HEK293 (cell line): Measurements from ENCODE around the gene DSC1.
A peak's percentile ranks its signal among the peaks of the same experiment; 100 is the strongest.

Experiments used
- CTCF ChIA-PET: fragments of 350-600 bp; formaldehyde crosslinking; extraction: SDS; loops from one replicate; lab custom pipeline; 2021; ENCODE audit warnings: antibody characterized with exemption; lab: Yijun Ruan, JAX
- POLR2A ChIA-PET: fragments of 300-600 bp; formaldehyde crosslinking; extraction: SDS; loops from one replicate; lab custom pipeline; 2020; ENCODE audit warnings: antibody characterized with exemption, inconsistent platforms; lab: Yijun Ruan, JAX
- H3K27ac ChIP-seq: fragments of 200-500 bp; sonication (Bioruptor generic); 2 replicates; pipeline ENCODE4 v1.5.1; 2014; ENCODE audit warnings: low read depth, low read length, control low read depth, inconsistent platforms; ENCODE audit errors: extremely low read depth
- H3K36me3 ChIP-seq, 2 experiments: fragments of 200-500 bp in 1 of 2; sonication (Bioruptor generic) in 1 of 2; 1 replicate in 1 of 2; 2 replicates in 1 of 2; pipeline ENCODE4 v1.5.1; 2014 to 2017; ENCODE audit warnings: inconsistent platforms in 2 of 2, low read length in 2 of 2; ENCODE audit not compliant: control insufficient read depth in 2 of 2, insufficient read depth in 1 of 2
- H3K4me1 ChIP-seq: fragments of 200-500 bp; sonication (Bioruptor generic); 2 replicates; pipeline ENCODE4 v1.5.1; 2014; ENCODE audit warnings: mild to moderate bottlenecking, low read length, inconsistent platforms; ENCODE audit not compliant: control insufficient read depth, insufficient read depth
- H3K4me3 ChIP-seq: 2 replicates; pipeline ENCODE4 v1.5.1; 2011; ENCODE audit warnings: low read depth, mild to moderate bottlenecking, control low read depth, low read length, moderate library complexity
- H3K9me3 ChIP-seq: fragments of 200-500 bp; sonication (Bioruptor generic); 2 replicates; pipeline ENCODE4 v1.5.1; 2014; ENCODE audit warnings: low read depth, low read length, inconsistent platforms; ENCODE audit not compliant: control insufficient read depth, insufficient read depth
- GLI2 ChIP-seq: fragments of 450-650 bp; formaldehyde crosslinking; IDR thresholded peaks from 2 replicates; pipeline ENCODE4; 2017; ENCODE audit warnings: missing biosample characterization, missing genetic modification characterization, low read depth, borderline replicate concordance
- SETDB1 ChIP-seq: IDR thresholded peaks from one replicate; pipeline ENCODE4 v1.6.1; 2017; ENCODE audit warnings: mild to moderate bottlenecking, low read length, moderate library complexity, mixed read lengths; ENCODE audit not compliant: insufficient read length
- SP3 ChIP-seq: fragments of 450-650 bp; formaldehyde crosslinking; IDR thresholded peaks from 2 replicates; pipeline ENCODE4 v1.5.1; 2016; ENCODE audit warnings: missing biosample characterization, missing genetic modification characterization
- SP7 ChIP-seq: fragments of 450-650 bp; formaldehyde crosslinking; IDR thresholded peaks from 2 replicates; pipeline ENCODE4 v1.5.1; 2016; ENCODE audit warnings: missing biosample characterization, missing genetic modification characterization
- TRIM28 ChIP-seq: IDR thresholded peaks from 2 replicates; pipeline ENCODE4 v1.6.1; 2011; ENCODE audit warnings: low read length, control low read depth, borderline replicate concordance
- ZBTB21 ChIP-seq: fragments of 450-650 bp; formaldehyde crosslinking; IDR thresholded peaks from 2 replicates; pipeline ENCODE4 v1.5.1; 2017; ENCODE audit warnings: missing biosample characterization, missing genetic modification characterization
- ZEB2 ChIP-seq: fragments of 450-650 bp; formaldehyde crosslinking; IDR thresholded peaks from 2 replicates; pipeline ENCODE4 v1.5.1; 2016; ENCODE audit warnings: missing biosample characterization, missing genetic modification characterization
- ZNF10 ChIP-seq: fragments of 450-650 bp; formaldehyde crosslinking; IDR thresholded peaks from 2 replicates; pipeline ENCODE4 v1.5.1; 2017; ENCODE audit warnings: missing biosample characterization, missing genetic modification characterization
- ZNF114 ChIP-seq: fragments of 450-650 bp; formaldehyde crosslinking; IDR thresholded peaks from 2 replicates; pipeline ENCODE4 v1.5.0; 2017; ENCODE audit warnings: missing biosample characterization, missing genetic modification characterization
- ZNF133 ChIP-seq: fragments of 450-650 bp; formaldehyde crosslinking; IDR thresholded peaks from 2 replicates; pipeline ENCODE4 v1.5.1; 2016; ENCODE audit warnings: missing biosample characterization, missing genetic modification characterization
- ZNF169 ChIP-seq: fragments of 450-650 bp; formaldehyde crosslinking; IDR thresholded peaks from 2 replicates; pipeline ENCODE4 v1.5.1; 2016; ENCODE audit warnings: missing biosample characterization, missing genetic modification characterization
- ZNF175 ChIP-seq: fragments of 450-650 bp; formaldehyde crosslinking; IDR thresholded peaks from 2 replicates; pipeline ENCODE4 v1.5.1; 2016; ENCODE audit warnings: missing biosample characterization, missing genetic modification characterization
- ZNF184 ChIP-seq: fragments of 450-650 bp; IDR thresholded peaks from 2 replicates; pipeline ENCODE4 v1.5.1; 2018; ENCODE audit warnings: missing biosample characterization, mild to moderate bottlenecking, missing genetic modification characterization
- ZNF24 ChIP-seq: fragments of 450-650 bp; formaldehyde crosslinking; IDR thresholded peaks from 2 replicates; pipeline ENCODE4 v1.5.1; 2016; ENCODE audit warnings: missing biosample characterization, missing genetic modification characterization
- ZNF266 ChIP-seq: fragments of 450-650 bp; formaldehyde crosslinking; IDR thresholded peaks from 2 replicates; pipeline ENCODE4 v1.5.1; 2016; ENCODE audit warnings: missing biosample characterization, missing genetic modification characterization, low read depth
- ZNF366 ChIP-seq: fragments of 450-650 bp; formaldehyde crosslinking; conservative IDR thresholded peaks from 2 replicates; pipeline ENCODE4 v1.5.1; 2016; ENCODE audit warnings: missing biosample characterization, missing genetic modification characterization
- ZNF473 ChIP-seq: fragments of 450-650 bp; formaldehyde crosslinking; IDR thresholded peaks from 2 replicates; pipeline ENCODE4 v1.5.1; 2017; ENCODE audit warnings: missing biosample characterization, missing genetic modification characterization
- ZNF544 ChIP-seq: fragments of 450-650 bp; formaldehyde crosslinking; IDR thresholded peaks from 2 replicates; pipeline ENCODE4 v1.5.0; 2017; ENCODE audit warnings: missing biosample characterization, missing genetic modification characterization
- ZNF629 ChIP-seq: fragments of 450-650 bp; formaldehyde crosslinking; IDR thresholded peaks from 2 replicates; pipeline ENCODE4 v1.5.1; 2017; ENCODE audit warnings: missing biosample characterization, missing genetic modification characterization
- ZNF701 ChIP-seq: fragments of 450-650 bp; formaldehyde crosslinking; IDR thresholded peaks from 2 replicates; pipeline ENCODE4 v1.5.1; 2016; ENCODE audit warnings: missing biosample characterization, missing genetic modification characterization
- ZNF76 ChIP-seq: fragments of 450-650 bp; formaldehyde crosslinking; IDR thresholded peaks from 2 replicates; pipeline ENCODE4; 2016; ENCODE audit warnings: low read depth, missing biosample characterization, missing genetic modification characterization, borderline replicate concordance
- TF ChIP-seq, protein P1 (sequence below): fragments of 450-650 bp; formaldehyde crosslinking; IDR thresholded peaks from 2 replicates; pipeline ENCODE4 v1.5.1; 2016; ENCODE audit warnings: missing biosample characterization, missing genetic modification characterization, low read depth
- TF ChIP-seq, protein P2 (sequence below): fragments of 450-650 bp; formaldehyde crosslinking; IDR thresholded peaks from 2 replicates; pipeline ENCODE4 v1.5.1; 2017; ENCODE audit warnings: missing biosample characterization, mild to moderate bottlenecking, missing genetic modification characterization, moderate library complexity
- TF ChIP-seq, protein P3 (sequence below): fragments of 450-650 bp; formaldehyde crosslinking; IDR thresholded peaks from 2 replicates; pipeline ENCODE4 v1.5.1; 2016; ENCODE audit warnings: missing biosample characterization, missing genetic modification characterization
- TF ChIP-seq, protein P4 (sequence below): fragments of 450-650 bp; formaldehyde crosslinking; conservative IDR thresholded peaks from 2 replicates; pipeline ENCODE4 v1.5.1; 2016; ENCODE audit warnings: low read depth, missing biosample characterization, missing genetic modification characterization
- TF ChIP-seq, protein P5 (sequence below): fragments of 450-650 bp; formaldehyde crosslinking; IDR thresholded peaks from 2 replicates; pipeline ENCODE4 v1.5.1; 2016; ENCODE audit warnings: missing biosample characterization, missing genetic modification characterization, borderline replicate concordance

Gene DSC1

DNA sequence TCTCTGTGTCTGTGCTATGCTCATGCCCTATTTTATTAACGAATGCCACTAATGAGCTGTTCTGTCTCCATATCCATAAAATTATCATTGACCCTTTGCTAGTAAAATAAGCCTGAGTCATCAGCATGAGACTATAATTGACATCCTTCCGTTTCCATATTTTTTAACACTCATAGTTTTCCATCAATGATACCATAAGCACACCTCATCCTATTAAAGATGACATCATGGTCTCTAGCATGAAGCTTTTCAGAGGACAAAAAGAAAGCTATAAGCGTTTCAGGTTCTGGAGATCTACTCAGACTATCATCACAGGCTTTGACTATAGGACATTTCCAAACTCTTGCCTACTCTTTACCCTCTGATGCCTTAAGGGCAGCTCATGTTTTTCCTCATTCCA is 59.2 kb downstream of the DSC1 start:
- CTCF ChIA-PET, result interaction anchor here (1.0 to 1.1 kb wide), 2 partner anchors 10 to 165 kb away, joined by 3 read pairs; no protein-coding TSS in a partner anchor
- POLR2A ChIA-PET, result interaction anchor here (2.6 kb wide), 1 partner anchor 61 kb away, joined by 9 read pairs; the partner anchor contains the start of gene DSC3
- H3K4me3 ChIP-seq, result no peak overlapping the region
- H3K27ac ChIP-seq, result no peak overlapping the region
- peaks cover 6% of the 10 kb centered on the region for H3K4me1 ChIP-seq
- no peaks in the 10 kb centered on the region for H3K9me3 ChIP-seq
- no peaks in the 10 kb centered on the region for H3K36me3 ChIP-seq
- TF ChIP-seq, protein P1, sequence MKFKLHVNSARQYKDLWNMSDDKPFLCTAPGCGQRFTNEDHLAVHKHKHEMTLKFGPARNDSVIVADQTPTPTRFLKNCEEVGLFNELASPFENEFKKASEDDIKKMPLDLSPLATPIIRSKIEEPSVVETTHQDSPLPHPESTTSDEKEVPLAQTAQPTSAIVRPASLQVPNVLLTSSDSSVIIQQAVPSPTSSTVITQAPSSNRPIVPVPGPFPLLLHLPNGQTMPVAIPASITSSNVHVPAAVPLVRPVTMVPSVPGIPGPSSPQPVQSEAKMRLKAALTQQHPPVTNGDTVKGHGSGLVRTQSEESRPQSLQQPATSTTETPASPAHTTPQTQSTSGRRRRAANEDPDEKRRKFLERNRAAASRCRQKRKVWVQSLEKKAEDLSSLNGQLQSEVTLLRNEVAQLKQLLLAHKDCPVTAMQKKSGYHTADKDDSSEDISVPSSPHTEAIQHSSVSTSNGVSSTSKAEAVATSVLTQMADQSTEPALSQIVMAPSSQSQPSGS (tag by site-specific recombination), result peak; percentile 94
- TF ChIP-seq SETDB1 (no peak), TRIM28 (peak; percentile 53; the same call in 1 of the 2 replicates), ZNF76 (tag by site-specific recombination) (no peak), ZNF175 (tag by site-specific recombination) (no peak), ZNF544 (tag by site-specific recombination) (no peak), ZNF366 (tag by site-specific recombination) (peak; percentile 27; the same call in 1 of the 2 replicates), ZNF24 (tag by site-specific recombination) (0 out of 2 replicates have a peak, but pooled peaks have one; percentile 28), ZNF473 (tag by site-specific recombination) (no peak), ZNF266 (tag by site-specific recombination) (no peak), ZNF10 (tag by site-specific recombination) (no peak), ZBTB21 (tag by site-specific recombination) (peak; percentile 69), ZNF114 (tag by site-specific recombination) (no peak), ZNF629 (tag by site-specific recombination) (peak; percentile 82), ZNF184 (tag by site-specific recombination) (0 out of 2 replicates have a peak, but pooled peaks have one; percentile 11), ZNF701 (tag by site-specific recombination) (no peak), ZNF169 (tag by site-specific recombination) (no peak), SP7 (peak; percentile 72), SP3 (tag by site-specific recombination) (0 out of 2 replicates have a peak, but pooled peaks have one; percentile 22), GLI2 (tag by site-specific recombination) (no peak), ZNF133 (tag by site-specific recombination) (no peak), ZEB2 (tag by site-specific recombination) (no peak)
- TF ChIP-seq, protein P2, sequence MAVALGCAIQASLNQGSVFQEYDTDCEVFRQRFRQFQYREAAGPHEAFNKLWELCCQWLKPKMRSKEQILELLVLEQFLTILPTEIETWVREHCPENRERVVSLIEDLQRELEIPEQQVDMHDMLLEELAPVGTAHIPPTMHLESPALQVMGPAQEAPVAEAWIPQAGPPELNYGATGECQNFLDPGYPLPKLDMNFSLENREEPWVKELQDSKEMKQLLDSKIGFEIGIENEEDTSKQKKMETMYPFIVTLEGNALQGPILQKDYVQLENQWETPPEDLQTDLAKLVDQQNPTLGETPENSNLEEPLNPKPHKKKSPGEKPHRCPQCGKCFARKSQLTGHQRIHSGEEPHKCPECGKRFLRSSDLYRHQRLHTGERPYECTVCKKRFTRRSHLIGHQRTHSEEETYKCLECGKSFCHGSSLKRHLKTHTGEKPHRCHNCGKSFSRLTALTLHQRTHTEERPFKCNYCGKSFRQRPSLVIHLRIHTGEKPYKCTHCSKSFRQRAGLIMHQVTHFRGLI (tag by site-specific recombination), result no peak
- TF ChIP-seq, protein P3, sequence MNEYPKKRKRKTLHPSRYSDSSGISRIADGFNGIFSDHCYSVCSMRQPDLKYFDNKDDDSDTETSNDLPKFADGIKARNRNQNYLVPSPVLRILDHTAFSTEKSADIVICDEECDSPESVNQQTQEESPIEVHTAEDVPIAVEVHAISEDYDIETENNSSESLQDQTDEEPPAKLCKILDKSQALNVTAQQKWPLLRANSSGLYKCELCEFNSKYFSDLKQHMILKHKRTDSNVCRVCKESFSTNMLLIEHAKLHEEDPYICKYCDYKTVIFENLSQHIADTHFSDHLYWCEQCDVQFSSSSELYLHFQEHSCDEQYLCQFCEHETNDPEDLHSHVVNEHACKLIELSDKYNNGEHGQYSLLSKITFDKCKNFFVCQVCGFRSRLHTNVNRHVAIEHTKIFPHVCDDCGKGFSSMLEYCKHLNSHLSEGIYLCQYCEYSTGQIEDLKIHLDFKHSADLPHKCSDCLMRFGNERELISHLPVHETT (tag by site-specific recombination), result 0 out of 2 replicates have a peak, but pooled peaks have one; percentile 20
- TF ChIP-seq, protein P4, sequence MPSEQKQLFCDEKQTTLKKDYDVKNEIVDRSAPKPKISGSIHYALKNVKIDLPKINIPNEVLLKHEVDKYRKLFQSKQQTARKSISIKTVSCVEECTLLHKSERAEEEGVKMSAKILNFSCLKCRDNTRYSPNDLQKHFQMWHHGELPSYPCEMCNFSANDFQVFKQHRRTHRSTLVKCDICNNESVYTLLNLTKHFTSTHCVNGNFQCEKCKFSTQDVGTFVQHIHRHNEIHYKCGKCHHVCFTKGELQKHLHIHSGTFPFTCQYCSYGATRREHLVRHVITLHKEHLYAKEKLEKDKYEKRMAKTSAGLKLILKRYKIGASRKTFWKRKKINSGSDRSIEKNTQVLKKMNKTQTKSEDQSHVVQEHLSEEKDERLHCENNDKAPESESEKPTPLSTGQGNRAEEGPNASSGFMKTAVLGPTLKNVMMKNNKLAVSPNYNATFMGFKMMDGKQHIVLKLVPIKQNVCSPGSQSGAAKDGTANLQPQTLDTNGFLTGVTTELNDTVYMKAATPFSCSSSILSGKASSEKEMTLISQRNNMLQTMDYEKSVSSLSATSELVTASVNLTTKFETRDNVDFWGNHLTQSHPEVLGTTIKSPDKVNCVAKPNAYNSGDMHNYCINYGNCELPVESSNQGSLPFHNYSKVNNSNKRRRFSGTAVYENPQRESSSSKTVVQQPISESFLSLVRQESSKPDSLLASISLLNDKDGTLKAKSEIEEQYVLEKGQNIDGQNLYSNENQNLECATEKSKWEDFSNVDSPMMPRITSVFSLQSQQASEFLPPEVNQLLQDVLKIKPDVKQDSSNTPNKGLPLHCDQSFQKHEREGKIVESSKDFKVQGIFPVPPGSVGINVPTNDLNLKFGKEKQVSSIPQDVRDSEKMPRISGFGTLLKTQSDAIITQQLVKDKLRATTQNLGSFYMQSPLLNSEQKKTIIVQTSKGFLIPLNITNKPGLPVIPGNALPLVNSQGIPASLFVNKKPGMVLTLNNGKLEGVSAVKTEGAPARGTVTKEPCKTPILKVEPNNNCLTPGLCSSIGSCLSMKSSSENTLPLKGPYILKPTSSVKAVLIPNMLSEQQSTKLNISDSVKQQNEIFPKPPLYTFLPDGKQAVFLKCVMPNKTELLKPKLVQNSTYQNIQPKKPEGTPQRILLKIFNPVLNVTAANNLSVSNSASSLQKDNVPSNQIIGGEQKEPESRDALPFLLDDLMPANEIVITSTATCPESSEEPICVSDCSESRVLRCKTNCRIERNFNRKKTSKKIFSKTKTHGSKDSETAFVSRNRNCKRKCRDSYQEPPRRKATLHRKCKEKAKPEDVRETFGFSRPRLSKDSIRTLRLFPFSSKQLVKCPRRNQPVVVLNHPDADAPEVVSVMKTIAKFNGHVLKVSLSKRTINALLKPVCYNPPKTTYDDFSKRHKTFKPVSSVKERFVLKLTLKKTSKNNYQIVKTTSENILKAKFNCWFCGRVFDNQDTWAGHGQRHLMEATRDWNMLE, result 0 out of 2 replicates have a peak, but pooled peaks have one; percentile 29
- TF ChIP-seq, protein P5, sequence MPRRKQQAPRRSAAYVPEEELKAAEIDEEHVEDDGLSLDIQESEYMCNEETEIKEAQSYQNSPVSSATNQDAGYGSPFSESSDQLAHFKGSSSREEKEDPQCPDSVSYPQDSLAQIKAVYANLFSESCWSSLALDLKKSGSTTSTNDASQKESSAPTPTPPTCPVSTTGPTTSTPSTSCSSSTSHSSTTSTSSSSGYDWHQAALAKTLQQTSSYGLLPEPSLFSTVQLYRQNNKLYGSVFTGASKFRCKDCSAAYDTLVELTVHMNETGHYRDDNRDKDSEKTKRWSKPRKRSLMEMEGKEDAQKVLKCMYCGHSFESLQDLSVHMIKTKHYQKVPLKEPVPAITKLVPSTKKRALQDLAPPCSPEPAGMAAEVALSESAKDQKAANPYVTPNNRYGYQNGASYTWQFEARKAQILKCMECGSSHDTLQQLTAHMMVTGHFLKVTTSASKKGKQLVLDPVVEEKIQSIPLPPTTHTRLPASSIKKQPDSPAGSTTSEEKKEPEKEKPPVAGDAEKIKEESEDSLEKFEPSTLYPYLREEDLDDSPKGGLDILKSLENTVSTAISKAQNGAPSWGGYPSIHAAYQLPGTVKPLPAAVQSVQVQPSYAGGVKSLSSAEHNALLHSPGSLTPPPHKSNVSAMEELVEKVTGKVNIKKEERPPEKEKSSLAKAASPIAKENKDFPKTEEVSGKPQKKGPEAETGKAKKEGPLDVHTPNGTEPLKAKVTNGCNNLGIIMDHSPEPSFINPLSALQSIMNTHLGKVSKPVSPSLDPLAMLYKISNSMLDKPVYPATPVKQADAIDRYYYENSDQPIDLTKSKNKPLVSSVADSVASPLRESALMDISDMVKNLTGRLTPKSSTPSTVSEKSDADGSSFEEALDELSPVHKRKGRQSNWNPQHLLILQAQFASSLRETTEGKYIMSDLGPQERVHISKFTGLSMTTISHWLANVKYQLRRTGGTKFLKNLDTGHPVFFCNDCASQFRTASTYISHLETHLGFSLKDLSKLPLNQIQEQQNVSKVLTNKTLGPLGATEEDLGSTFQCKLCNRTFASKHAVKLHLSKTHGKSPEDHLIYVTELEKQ, result peak; percentile 67; the same call in 1 of the 2 replicates
